ENCODE measurements around the gene GARIN1A.
"Not testable (repeated sequence)": the region's sequence is repeated elsewhere in the genome, so short reads cannot be mapped to it uniquely, and the experiment has no call there.

Gene GARIN1A

DNA sequence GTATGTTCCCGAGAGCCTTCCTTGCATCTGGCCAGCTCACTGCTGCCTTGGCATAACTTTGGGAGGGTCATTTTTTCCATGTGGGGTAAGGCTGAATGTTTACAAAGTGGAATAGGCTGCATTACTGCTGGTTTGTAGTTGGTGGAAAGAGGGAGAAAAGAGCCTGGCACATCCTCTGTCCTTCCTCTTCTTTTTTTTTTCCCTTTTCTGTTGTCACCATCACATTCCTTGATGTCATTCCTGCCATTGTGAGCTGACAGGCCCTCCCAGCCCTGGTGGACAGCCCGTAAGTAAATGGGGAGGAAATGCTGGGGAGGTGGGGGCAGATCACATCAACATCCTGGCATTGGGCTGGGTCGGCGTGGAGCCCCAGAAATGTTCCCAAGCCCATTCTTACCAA, at the start of gene GARIN1A:
Gene GARIN1A, plus strand, starts transcription at position 301 of the 400 bp plus-strand sequence. CDS start 106 bp downstream, outside the sequence.
- no peak for DNase-seq

DNA sequence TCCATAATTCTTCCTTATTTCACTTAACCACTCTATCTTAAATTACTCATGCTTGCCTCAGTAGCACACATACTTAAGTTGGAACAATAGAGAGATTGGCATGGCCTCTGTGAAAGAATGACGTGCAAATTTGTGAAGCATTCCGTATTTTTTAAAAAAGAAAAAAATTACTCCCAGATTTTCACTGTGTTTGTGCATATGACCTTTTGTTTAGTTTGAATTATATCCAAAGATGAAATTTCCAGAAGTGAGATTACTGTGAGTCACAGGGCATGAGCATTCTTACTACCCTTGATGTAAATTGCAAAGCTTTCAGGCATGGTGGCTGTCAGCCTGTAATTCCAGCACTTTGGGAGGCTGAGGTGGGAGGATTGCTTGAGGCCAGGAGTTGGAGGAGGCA, 45.0 kb upstream of the GARIN1A start:
- not testable (repeated sequence) for DNase-seq

DNA sequence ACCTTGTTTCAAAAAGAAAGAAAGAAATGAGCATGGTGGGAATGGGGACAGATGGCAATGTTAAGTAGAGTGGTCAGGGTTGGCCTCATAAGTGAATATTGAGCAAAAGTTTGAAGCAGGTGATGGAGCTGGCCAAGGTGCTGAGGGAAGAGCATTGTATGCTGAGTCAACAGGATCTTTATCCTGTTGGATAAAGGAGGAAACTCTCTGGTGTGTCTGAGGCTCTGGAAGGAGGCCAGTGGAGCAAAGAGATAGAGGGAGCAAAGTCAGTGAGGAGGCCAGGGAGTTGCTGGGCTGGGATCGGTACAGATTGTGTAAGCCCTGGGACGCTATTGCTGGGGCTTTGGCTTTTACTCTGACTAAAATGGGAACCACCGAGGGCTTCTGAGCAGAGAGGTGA, 38.2 kb upstream of the GARIN1A start:
- not testable (repeated sequence) for DNase-seq

- not testable (repeated sequence) for DNase-seq
These were observed 26.9 kb upstream of the GARIN1A start for GRCh38 chr7:128645206-128645605.

GRCh38 chr7:128645844-128646243, 26.2 kb upstream of the GARIN1A start:
- DNase-seq: not testable (repeated sequence)

GRCh38 chr7:128646877-128647276, 25.2 kb upstream of the GARIN1A start:
- DNase-seq: not testable (repeated sequence)

DNA sequence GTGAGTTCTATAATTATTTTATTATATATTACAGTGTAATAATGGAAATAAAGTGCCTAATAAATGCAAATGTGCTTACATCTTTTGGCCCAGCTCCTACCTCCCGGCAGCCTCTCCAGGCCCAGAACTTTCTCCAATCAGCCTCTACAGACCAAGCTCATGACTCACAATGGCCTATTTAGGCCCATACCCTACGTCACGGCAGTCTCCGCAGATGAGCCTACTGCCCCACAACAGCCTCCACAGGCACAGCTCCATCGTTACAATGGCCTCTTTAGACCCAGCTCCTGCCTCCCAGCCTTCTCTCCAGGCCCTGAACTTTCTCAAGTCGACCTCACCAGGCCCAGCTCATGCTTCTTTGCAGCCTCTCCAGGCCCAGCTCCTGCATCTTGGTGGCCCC, 21.0 kb upstream of the GARIN1A start:
- DNase-seq: not testable (repeated sequence)

GRCh38 chr7:128652606-128653005, 19.5 kb upstream of the GARIN1A start:
- not testable (repeated sequence) for DNase-seq

DNA sequence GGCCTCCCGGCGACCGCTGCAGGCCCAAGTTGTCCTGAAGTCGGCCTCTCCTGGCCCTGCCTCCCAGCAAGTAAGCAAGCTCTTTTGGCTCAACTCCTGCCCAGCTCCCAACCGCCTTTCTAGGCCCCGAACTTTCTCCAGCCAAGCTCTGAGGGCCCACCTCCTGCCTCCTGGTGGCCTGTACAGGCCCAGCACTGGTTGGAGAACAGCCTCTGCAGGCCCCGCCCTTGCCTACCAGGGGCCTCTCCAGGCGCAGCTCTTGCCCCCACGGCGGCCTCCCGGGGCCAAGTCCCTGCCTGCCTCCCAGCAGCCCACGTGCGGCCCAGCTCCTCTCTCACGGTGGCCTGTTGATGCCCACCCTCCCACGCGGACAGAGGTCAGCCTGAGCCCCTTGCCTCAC, 18.9 kb upstream of the GARIN1A start:
- DNase-seq: not testable (repeated sequence)

DNA sequence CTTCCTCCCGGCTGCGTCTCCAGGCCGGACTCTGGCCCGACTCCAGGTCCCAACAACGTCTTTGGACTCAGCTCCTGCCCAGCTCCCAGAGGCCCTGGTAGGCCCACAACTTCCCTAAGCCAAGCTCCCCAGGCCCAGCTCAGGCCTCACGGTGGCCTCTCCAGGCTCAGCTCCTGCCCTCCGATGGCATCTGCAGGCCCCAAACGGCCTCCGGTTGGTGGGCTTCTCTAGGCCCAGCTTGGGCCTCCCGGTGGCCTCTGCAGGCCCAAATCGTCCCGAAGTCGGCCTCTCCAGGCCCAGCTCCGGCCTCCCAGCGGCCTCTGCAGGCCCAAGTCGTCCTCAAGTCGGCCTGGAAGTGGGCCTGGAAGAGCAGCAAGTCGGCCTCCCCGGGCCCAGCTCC, 18.0 kb upstream of the GARIN1A start:
- DNase-seq: not testable (repeated sequence)

- DNase-seq: not testable (repeated sequence)
These were observed 17.6 kb upstream of the GARIN1A start for GRCh38 chr7:128654501-128654900.

DNA sequence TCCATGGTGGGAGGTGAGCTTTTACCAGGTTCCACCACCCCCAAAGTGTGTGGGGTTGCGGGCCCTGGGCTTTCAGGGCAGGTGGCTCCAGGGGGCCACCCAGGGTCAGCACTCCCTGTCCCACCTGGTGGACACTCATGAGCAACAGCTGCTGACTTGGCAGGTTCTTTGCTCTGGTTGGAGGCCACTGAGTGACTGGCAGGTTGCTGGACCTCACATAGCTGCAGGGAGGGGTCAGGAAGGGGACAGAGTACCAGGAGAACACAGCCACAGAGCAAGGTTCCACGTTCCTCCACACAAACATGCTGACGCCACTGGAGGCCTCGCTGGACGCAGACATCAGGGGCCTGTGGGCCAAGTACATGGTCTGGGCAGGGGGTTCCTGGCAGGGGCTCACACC, 13.7 kb upstream of the GARIN1A start:
- not testable (repeated sequence) for DNase-seq

DNA sequence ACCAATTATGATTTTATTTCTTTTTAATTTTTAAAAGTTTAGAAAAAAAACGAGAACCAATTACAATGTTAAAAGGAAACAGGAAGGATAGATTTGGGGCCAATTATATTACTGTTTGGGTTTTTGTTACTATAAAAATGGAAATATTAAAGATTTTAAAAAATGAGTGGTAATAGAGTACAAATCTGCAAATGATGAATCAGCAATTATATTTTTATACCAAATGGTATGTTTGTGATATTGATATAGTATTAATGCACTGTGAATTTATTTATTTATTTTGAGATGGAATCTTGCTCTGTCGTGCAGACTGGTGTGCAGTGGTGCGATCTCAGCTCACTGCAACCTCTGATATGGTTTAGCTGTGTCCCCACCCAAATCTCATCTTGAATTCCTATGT, 11.5 kb upstream of the GARIN1A start:
- DNase-seq: no peak

DNA sequence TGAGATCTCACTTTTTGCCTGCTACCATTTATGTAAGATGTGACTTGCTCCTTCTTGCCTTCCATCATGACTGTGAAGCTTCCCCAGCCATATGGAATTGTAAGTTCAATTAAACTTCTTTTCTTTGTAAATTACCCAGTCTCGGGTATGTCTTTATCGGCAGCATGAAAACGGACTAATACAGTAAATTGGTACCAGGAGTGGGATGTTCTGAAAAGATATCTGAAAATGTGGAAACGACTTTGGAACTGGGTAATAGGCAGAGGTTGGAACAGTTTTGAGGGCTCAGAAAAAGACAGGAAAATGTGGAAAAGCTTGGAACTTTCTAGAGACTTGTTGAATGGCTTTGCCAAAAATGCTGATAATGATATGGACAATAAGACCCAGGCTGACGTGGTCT, 10.6 kb upstream of the GARIN1A start:
- DNase-seq: no peak

DNA sequence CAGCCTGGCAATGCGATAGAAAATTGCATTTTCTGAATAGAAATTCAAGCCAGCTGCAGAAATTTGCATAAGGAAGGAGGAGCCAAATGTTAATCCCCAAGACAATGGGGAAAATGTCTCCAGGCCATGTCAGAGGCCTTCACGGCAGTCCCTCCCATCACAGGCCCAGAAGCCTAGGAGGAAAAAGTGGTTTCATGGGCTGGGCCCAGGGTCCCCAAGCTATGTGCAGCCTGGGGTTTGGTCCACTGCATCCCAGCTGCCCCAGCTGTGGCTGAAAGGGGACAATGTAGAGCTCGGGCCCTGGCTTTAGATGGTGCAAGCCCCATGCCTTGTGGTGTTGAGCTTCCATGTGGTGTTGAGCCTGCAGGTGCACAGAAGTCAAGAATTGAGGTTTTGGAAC, 10.0 kb upstream of the GARIN1A start:
- DNase-seq: no peak

DNA sequence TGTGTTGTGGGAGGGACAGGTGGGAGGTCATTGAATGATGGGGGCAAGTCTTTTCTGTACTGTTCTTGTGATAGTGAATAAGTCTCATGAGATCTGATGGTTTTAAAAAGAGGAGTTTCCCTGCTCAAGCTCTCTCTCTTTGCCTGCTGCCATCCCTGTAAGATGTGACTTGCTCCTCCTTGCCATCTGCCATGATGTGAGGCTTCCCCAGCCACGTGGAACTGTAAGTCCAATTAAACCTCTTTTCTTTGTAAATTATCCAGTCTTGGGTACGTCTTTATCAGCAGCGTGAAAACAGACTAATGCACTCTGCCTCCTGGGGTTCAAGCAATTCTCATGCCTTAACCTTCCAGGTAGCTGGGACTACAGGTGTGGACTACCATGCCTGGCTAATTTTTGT, 8.9 kb upstream of the GARIN1A start:
- not testable (repeated sequence) for DNase-seq

- no peak for DNase-seq
These were observed 7.0 kb upstream of the GARIN1A start for GRCh38 chr7:128665057-128665456.

DNA sequence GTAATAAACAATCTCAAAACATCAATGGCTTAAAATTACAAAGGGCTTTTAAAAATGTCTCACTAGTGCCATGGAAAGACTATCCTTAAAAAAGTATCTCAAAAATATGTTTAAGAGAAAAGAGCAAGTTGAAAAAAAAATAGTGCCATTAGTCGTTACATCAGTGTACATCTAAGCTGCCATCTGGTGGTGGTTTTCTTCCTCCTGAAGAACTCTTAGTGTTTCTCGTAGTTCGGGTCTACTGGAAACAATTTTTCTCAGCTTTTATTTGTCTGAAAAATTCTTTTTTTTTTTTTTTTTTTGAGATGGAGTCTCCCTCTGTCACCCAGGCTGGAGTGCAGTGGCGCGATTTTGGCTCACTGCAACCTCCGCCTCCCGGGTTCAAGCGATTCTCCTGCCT, 5.9 kb upstream of the GARIN1A start:
- no peak for DNase-seq

DNA sequence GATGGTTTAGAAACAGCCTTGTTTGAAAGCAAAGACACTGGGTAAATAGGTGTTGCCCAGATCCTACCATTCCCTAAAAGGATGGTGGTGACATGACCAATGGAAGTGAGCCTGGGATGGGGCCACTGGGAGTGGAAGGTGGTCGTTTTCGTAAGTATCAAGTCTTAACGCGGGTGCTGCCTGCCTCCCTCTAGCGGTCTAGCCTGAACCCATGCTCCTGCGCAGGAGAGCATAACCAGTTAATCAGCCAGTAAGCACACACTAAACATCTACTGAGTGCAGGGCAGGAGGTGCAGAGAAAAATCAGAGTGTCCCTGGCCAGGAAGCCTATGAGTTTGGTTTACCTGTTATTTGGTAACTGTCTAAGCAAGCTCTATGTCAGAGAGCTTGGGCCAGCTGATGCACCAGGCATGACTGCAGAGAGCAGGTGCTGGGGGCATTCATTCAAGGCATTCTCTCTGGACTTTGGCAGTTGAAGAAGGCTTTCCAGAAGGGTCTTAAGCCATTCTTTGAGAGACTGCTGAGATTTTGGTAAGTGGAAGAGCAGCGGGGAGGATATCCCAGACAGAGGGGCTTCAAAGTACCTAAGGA, 930 bp downstream of the GARIN1A start:
- no peak for DNase-seq

DNA sequence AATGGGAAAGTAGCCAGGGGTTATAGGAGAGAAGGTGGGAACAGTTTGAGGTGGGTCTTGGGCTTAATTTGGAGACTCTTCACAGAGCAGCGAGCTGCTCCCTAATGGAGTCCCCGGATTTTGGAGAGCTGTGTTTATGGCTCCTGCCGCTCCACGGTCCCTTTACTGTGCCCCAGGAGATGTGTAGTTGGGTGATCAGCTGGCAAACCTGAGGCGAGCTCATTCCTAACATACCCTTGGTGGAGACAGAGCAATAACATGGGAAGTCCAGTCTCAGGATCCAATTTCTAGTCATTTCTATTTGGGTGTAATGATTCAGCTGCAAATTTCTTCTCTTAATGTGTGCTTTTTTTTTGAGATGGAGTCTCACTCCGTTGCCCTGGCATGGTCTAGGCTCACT, 1.5 kb downstream of the GARIN1A start:
- DNase-seq: no peak

GRCh38 chr7:128676665-128677064, 4.6 kb downstream of the GARIN1A start:
- no peak for DNase-seq

GRCh38 chr7:128679920-128680319, 7.8 kb downstream of the GARIN1A start:
- no peak for DNase-seq

DNA sequence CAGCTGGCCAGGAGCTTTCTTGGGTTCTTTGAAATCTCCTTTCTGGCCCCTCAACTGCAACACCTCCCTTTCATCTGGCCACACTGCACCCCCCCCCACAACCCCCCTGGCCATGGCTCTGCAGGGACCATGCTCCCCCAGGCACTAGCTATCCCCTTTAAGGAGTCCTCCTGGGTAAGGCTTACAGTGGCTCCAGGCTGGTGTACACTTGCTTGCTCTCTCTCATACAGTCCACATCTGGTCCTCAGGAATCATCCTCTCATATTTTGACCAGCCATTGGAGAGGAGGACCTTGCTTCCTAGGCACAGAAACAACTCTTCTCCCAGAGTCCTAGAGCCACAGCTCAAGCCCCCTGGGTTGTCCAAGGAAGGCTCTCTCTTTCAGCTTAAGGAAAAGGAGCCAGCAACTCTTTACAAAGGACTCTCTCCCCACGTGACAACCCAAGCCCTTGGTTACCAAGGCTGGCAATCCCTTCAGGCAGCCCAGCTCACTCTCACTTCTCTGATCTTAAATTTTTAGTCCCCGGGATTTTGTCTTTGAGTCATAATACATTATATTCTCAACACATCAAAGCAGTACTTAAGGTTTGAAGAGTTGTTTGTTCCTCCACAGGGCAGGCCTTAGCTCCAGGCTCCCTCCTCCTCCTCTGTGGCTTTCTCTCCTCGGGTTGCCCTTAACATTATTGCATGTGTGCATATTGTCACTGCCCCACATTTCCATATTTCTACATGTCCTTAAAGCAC, 9.9 kb downstream of the GARIN1A start:
- DNase-seq: no peak

- not testable (repeated sequence) for DNase-seq
These were observed 11.2 kb downstream of the GARIN1A start for GRCh38 chr7:128683270-128683669.

GRCh38 chr7:128683738-128684137, 11.6 kb downstream of the GARIN1A start:
- DNase-seq: not testable (repeated sequence)
